ENCODE data around the gene EPHA3. TPM values are rescaled to one million over a fixed set of nuclear protein-coding genes. Genes with fewer than 3 reads are reported as not detected.

The EPHA3 gene
- total and polyA plus RNA-seq, 12 donors: 1.3 to 7.5 (median 4.4) TPM

DNA sequence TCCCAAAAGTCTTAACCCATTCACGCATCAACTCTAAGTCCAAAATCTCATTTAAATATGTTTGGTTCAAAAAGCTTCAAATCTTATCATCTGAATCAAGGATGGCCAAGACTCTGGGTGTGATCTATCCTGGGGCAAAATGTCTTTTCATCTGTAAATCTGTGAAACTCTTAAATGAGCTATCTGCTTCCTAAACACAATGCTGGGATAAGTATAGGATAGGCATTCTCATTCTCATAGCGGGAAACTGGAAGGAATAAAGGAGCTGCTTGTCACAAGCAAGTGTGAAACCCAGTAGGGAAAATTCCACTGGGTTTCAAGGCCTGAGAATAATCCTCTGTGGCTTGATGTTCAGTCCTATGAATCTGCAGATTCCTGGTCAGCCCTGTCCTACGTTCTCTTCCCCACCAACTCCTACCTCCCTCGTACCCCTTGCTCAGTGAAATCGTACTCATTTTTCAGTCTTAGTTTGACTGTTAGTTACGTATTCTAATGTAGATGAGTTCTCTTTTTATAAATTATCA is 156.7 kb downstream of the EPHA3 start:
- intact Hi-C loops (cut with DNase I): no loop called here
- Histone ChIP-seq H3K36me3 (no peaks in the 10 kb centered on the region), H3K9me3 (no peaks in the 10 kb centered on the region), H3K27me3 (no peaks in the 10 kb centered on the region), H3K27ac (no peak overlapping the region), H3K4me3 (no peak overlapping the region), H3K4me1 (no peaks in the 10 kb centered on the region)
- ATAC-seq (no peak), DNase-seq (no peak)
- TF ChIP-seq, protein P1, sequence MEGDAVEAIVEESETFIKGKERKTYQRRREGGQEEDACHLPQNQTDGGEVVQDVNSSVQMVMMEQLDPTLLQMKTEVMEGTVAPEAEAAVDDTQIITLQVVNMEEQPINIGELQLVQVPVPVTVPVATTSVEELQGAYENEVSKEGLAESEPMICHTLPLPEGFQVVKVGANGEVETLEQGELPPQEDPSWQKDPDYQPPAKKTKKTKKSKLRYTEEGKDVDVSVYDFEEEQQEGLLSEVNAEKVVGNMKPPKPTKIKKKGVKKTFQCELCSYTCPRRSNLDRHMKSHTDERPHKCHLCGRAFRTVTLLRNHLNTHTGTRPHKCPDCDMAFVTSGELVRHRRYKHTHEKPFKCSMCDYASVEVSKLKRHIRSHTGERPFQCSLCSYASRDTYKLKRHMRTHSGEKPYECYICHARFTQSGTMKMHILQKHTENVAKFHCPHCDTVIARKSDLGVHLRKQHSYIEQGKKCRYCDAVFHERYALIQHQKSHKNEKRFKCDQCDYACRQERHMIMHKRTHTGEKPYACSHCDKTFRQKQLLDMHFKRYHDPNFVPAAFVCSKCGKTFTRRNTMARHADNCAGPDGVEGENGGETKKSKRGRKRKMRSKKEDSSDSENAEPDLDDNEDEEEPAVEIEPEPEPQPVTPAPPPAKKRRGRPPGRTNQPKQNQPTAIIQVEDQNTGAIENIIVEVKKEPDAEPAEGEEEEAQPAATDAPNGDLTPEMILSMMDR (IDR thresholded peaks at IDR 0.05): no peak
- 94 to 97% methylated on average over 6 of the region's 6 CpGs for WGBS, 2 donors

DNA sequence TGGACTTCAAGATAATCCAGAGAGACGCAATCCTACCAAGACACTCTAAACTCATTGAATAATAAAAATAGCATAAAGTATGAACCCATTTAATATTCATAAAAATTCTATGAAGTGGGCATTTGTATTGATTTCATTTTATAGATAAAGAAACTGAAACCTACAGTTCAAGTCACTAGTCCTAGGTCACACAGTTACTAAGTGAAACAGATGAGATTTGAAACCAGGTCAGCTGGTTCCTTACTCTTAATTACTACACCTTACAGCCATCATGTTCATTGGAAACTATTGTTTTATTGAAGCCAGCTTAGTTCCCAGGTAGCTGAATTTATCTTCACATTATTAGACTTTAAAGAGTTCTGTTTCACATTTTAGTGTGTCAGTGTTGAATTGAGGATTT is 158.7 kb downstream of the EPHA3 start:
- Histone ChIP-seq H3K27me3 (no peaks in the 10 kb centered on the region), H3K4me1 (no peaks in the 10 kb centered on the region), H3K36me3 (no peaks in the 10 kb centered on the region), H3K4me3 (no peak overlapping the region), H3K9me3 (no peaks in the 10 kb centered on the region), H3K27ac (no peak overlapping the region)
- intact Hi-C loops (cut with DNase I): no loop called here
- WGBS, 2 donors: 91 to 95% methylated on average over 1 of the region's 1 CpG
- TF ChIP-seq, protein P1 (IDR thresholded peaks at IDR 0.05): no peak
- DNase-seq (no peak), ATAC-seq (no peak)

DNA sequence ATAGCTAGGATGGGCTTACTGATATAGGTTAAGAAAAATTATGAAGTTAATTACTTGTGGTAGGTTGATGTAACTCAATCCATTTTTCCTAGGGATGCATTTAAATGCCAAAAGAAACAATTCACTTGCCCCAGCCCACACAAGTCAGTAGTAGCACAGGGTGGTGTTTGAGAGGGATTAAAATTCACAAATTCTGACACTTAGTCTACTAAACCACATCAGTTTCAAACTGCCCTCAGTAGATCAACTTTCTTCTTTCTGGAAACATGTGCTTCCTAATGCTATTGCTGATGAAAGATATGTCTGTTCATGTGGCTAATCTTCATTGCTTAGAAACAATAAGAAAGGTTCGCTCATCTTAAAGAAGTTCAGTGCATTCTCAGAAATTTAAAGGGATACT is 160.6 kb downstream of the EPHA3 start:
- Histone ChIP-seq H3K9me3 (no peaks in the 10 kb centered on the region), H3K27ac (no peak overlapping the region), H3K36me3 (no peaks in the 10 kb centered on the region), H3K4me3 (no peak overlapping the region), H3K4me1 (peaks cover 0 to 4% (median 0%) of the 10 kb centered on the region in 9 donors), H3K27me3 (no peaks in the 10 kb centered on the region)
- intact Hi-C loops (cut with DNase I): no loop called here
- TF ChIP-seq, protein P1 (IDR thresholded peaks at IDR 0.05): no peak
- ATAC-seq (no peak), DNase-seq (no peak)
- WGBS, 2 donors: 89 to 91% methylated on average over 1 of the region's 1 CpG

DNA sequence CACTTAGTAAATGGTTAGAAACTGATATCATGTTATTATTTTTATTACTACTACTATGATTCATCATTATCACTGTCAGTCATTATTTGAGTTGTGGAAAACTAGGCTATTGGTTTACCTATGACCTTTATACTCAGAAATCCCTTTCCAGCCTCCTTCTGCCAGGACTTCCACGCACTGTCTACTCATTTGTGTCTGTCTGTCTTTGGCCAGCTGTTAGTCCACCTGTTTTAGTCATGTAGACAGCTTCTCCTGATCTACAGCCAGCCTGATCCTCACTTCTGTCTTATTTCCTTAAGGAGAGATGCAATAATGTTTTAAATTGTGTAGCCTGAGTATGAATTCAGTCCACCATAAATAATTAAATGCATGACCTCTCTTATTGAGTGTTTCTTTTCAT is 162.8 kb downstream of the EPHA3 start:
- WGBS, 2 donors: 77 to 78% methylated on average over 1 of the region's 1 CpG
- no peak overlapping the region for H3K4me3 ChIP-seq
- intact Hi-C loops (cut with DNase I): no loop called here
- H3K27me3 ChIP-seq: no peaks in the 10 kb centered on the region
- H3K4me1 ChIP-seq: peaks cover 0 to 12% (median 0%) of the 10 kb centered on the region in 9 donors
- DNase-seq (no peak), ATAC-seq (no peak)
- no peaks in the 10 kb centered on the region for H3K9me3 ChIP-seq
- H3K27ac ChIP-seq: no peak overlapping the region
- no peaks in the 10 kb centered on the region for H3K36me3 ChIP-seq
- TF ChIP-seq, protein P1 (IDR thresholded peaks at IDR 0.05): no peak
